Transverse colon (tissue), 4 donors: ENCODE measurements around the gene FAM9B.

ENCODE experiments used
- CTCF ChIP-seq, 5 experiments: fragments of 200-600 bp in 3 of 5; fragments of 450-650 bp in 2 of 5; sonication (generic) in 3 of 5; IDR thresholded peaks; 1 replicate in 2 of 5; 2 replicates in 3 of 5; pipeline ENCODE4 v1.5.1; 2016 to 2017; ENCODE audit warnings: antibody characterized with exemption in 5 of 5, inconsistent platforms in 3 of 5, mild to moderate bottlenecking in 2 of 5, moderate library complexity in 1 of 5
- POLR2A ChIP-seq: fragments of 450-650 bp; IDR thresholded peaks from one replicate; pipeline ENCODE4 v1.6.1; 2016; ENCODE audit warnings: antibody characterized with exemption, mild to moderate bottlenecking, moderate library complexity
- POLR2AphosphoS5 ChIP-seq, 3 donors: sonication (generic); formaldehyde crosslinking; IDR thresholded peaks; one replicate each; pipeline ENCODE4 v1.6.1; 2016; ENCODE audit warnings: antibody characterized with exemption in 3 of 3

GRCh38 chrX:9023293-9023692 is 10.6 kb downstream of the FAM9B start:
- TF ChIP-seq POLR2AphosphoS5 (IDR thresholded peaks at IDR 0.05) (no peak), CTCF (IDR thresholded peaks at IDR 0.05) (no peak), POLR2A (no peak)
